ENCODE data around the gene NDUFB3. TPM values are rescaled to one million over a fixed set of nuclear protein-coding genes. Genes with fewer than 3 reads are reported as not detected.
A peak's percentile ranks its signal among the peaks of the same experiment; 100 is the strongest.

Gene NDUFB3
- total and polyA plus RNA-seq, 7 donors: 85.3 to 370 (median 97.9) TPM

DNA sequence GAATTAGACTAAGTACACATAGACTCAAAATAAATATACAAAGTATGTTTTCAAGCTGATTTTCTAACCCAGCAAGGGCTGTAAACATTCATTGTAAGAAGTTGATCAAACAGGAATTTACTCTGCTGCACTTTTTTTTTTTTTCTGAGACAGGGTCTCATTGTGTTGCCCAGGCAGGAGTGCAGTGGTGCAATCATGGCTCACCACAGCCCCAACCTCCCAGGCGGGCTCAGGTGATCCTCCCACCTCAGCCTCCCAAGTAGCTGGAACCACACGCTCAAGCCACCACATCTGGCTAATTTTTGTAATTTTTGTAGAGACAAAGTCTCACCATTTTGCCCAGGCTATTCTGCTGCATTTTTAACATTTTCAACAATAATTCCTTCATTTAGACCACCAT lies 35.8 kb downstream of the NDUFB3 start:
- Histone ChIP-seq H3K27me3 (no peaks in the 10 kb centered on the region), H3K4me3 (no peak overlapping the region), H3K27ac (no peak overlapping the region), H3K4me1 (no peaks in the 10 kb centered on the region), H3K9me3 (no peaks in the 10 kb centered on the region), H3K36me3 (no peaks in the 10 kb centered on the region)
- TF ChIP-seq, protein P1, sequence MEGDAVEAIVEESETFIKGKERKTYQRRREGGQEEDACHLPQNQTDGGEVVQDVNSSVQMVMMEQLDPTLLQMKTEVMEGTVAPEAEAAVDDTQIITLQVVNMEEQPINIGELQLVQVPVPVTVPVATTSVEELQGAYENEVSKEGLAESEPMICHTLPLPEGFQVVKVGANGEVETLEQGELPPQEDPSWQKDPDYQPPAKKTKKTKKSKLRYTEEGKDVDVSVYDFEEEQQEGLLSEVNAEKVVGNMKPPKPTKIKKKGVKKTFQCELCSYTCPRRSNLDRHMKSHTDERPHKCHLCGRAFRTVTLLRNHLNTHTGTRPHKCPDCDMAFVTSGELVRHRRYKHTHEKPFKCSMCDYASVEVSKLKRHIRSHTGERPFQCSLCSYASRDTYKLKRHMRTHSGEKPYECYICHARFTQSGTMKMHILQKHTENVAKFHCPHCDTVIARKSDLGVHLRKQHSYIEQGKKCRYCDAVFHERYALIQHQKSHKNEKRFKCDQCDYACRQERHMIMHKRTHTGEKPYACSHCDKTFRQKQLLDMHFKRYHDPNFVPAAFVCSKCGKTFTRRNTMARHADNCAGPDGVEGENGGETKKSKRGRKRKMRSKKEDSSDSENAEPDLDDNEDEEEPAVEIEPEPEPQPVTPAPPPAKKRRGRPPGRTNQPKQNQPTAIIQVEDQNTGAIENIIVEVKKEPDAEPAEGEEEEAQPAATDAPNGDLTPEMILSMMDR (IDR thresholded peaks at IDR 0.05): no peak
- TF ChIP-seq EP300 (IDR thresholded peaks at IDR 0.05): no peak
- no peak for TF ChIP-seq POLR2A (IDR thresholded peaks at IDR 0.05)
- no peak for TF ChIP-seq POLR2AphosphoS5 (IDR thresholded peaks at IDR 0.05)
- intact Hi-C loops (cut with DNase I): no loop called here
- WGBS, 2 donors: 95 to 98% methylated on average over 2 of the region's 2 CpGs
- DNase-seq: no peak

DNA sequence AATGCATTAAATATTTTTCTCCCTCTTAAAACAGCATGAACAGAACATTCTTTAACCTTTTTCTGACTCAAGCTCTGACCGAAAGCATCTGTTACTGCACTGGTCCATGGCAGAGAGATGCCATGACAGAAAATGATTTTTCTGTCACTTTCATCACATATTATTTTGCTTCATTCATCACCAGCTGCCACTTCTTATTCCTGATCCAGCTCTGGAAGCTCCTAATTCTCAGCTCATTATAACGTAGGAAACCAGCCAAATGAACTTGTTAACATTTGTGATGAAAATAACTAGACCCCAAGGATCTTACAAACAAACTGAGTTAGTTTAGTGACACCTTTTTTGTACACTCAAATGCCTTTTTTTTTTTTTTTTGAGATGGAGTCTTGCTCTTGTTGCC lies 36.5 kb downstream of the NDUFB3 start:
- 92 to 93% methylated on average over 2 of the region's 2 CpGs for WGBS, 2 donors
- no peak for DNase-seq
- intact Hi-C loops (cut with DNase I): no loop called here
- Histone ChIP-seq H3K27me3 (no peaks in the 10 kb centered on the region), H3K4me3 (no peak overlapping the region), H3K4me1 (no peaks in the 10 kb centered on the region), H3K27ac (no peak overlapping the region), H3K36me3 (no peaks in the 10 kb centered on the region), H3K9me3 (no peaks in the 10 kb centered on the region)
- TF ChIP-seq, protein P1 (IDR thresholded peaks at IDR 0.05): no peak
- no peak for TF ChIP-seq EP300 (IDR thresholded peaks at IDR 0.05)
- no peak for TF ChIP-seq POLR2A (IDR thresholded peaks at IDR 0.05)
- TF ChIP-seq POLR2AphosphoS5 (IDR thresholded peaks at IDR 0.05): no peak

DNA sequence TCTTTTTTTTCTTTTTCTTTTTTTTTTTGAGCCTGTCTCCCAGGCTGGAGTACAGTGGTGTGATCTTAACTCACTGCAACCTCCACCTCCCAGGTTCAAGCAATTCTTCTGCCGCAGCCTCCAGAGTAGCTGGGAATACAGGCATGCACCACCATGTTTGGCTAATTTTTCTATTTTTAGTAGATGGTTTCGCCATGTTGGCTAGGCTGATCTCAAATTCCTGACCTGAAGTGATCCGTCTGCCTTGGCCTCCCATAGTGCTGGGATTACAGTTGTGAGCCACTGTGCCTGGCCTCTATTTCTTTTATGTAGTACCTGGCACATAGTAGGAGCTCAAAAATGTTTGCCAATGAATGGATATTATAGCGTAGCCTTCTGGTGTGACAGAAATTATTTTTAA lies 37.4 kb downstream of the NDUFB3 start:
- DNase-seq: peak; percentile 7
- no peak overlapping the region for H3K4me3 ChIP-seq
- no peaks in the 10 kb centered on the region for H3K27me3 ChIP-seq
- no peaks in the 10 kb centered on the region for H3K9me3 ChIP-seq
- H3K27ac ChIP-seq: no peak overlapping the region
- 95 to 97% methylated on average over 4 of the region's 4 CpGs for WGBS, 2 donors
- H3K36me3 ChIP-seq: no peaks in the 10 kb centered on the region
- intact Hi-C loops (cut with DNase I): no loop called here
- TF ChIP-seq POLR2A (IDR thresholded peaks at IDR 0.05): no peak
- TF ChIP-seq, protein P1 (IDR thresholded peaks at IDR 0.05): no peak
- no peak for TF ChIP-seq EP300 (IDR thresholded peaks at IDR 0.05)
- TF ChIP-seq POLR2AphosphoS5 (IDR thresholded peaks at IDR 0.05): no peak
- H3K4me1 ChIP-seq: peaks cover 0 to under 1% (median 0%) of the 10 kb centered on the region in 4 donors

DNA sequence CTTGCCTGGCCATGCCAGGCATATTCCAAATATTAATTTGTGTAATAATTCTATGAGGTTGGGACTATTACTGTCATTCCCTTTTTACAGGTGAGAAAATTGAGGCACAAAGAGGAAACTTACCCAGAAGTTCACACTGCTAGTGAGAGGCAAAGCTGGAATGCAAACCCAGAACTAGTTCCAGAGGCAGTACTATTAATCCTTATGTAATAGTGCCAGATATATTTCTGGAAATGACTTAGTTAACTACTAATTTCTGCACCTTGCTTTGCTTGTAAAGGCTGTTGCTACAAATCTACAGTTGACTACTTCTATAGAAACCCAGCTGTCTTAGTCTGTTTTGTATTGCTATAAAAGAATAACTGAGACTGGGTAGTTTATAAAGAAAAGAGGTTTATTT lies 38.8 kb downstream of the NDUFB3 start:
- Histone ChIP-seq H3K4me1 (peaks cover 0 to 5% (median 1%) of the 10 kb centered on the region in 4 donors), H3K27ac (no peak overlapping the region), H3K9me3 (no peaks in the 10 kb centered on the region), H3K27me3 (no peaks in the 10 kb centered on the region), H3K36me3 (no peaks in the 10 kb centered on the region), H3K4me3 (no peak overlapping the region)
- no peak for TF ChIP-seq EP300 (IDR thresholded peaks at IDR 0.05)
- TF ChIP-seq POLR2A (IDR thresholded peaks at IDR 0.05): no peak
- intact Hi-C loops (cut with DNase I): no loop called here
- no peak for DNase-seq

DNA sequence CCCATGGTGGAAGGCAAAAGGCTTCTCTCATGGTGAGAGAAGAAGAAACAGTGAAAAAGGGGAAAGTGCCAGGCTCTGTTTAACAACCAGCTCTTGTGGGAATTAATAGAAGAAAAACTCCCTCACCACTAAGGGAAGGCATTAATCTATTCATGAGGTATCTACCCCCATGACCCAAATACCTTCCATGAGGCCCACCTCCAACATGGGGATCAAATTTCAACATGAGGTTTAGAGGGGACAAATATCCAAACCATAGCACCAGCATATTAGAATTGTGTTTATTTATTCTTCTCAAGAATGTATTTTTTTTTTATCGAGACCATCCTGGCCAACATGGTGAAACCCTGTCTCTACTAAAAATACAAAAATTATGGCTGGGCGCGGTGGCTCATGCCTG lies 39.3 kb downstream of the NDUFB3 start:
- no peak for DNase-seq
- Histone ChIP-seq H3K36me3 (no peaks in the 10 kb centered on the region), H3K4me3 (no peak overlapping the region), H3K27ac (no peak overlapping the region), H3K9me3 (no peaks in the 10 kb centered on the region), H3K27me3 (no peaks in the 10 kb centered on the region), H3K4me1 (peaks cover 0 to 5% (median 2%) of the 10 kb centered on the region in 4 donors)
- intact Hi-C loops (cut with DNase I): no loop called here
- WGBS, 2 donors: 97 to 99% methylated on average over 3 of the region's 3 CpGs
- TF ChIP-seq POLR2A (IDR thresholded peaks at IDR 0.05): no peak
- TF ChIP-seq, protein P1 (IDR thresholded peaks at IDR 0.05): no peak
- no peak for TF ChIP-seq POLR2AphosphoS5 (IDR thresholded peaks at IDR 0.05)
- no peak for TF ChIP-seq EP300 (IDR thresholded peaks at IDR 0.05)
